ENCODE results near the gene ZNF683. TPM values are rescaled to one million over a fixed set of nuclear protein-coding genes. Genes with fewer than 3 reads are reported as not detected.

The ZNF683 gene
- total and polyA plus RNA-seq, 9 of the 15 experiments (the other 6 are each of a cell fraction or from before 2014, with no cell fraction given): not detected

Other genes starting within 250 kb of the ZNF683 start
Only the 7 nearest of the 15 such genes appear.
- gene SH3BGRL3, start 92.7 kb downstream of the ZNF683 start, total RNA-seq (2014; rRNA removed): 32.9 and 60.5 TPM in 2 replicates
- gene SH3BGRL3, start 92.7 kb downstream of the ZNF683 start, total RNA-seq (2014; rRNA removed; fragmentation: Illumina TruSeq; extraction: Trizol): 29.8 and 30.3 TPM in 2 replicates
- 54.2 and 55.0 TPM in 2 replicates for gene SH3BGRL3, start 92.7 kb downstream of the ZNF683 start, total RNA-seq (2015; rRNA removed; fragmentation: Illumina TruSeq; extraction: Trizol)
- 96.2 and 110 TPM in 2 replicates for gene SH3BGRL3, start 92.7 kb downstream of the ZNF683 start, total RNA-seq (2021)
- gene SH3BGRL3, start 92.7 kb downstream of the ZNF683 start, polyA plus RNA-seq (2011; rRNA removed): 50.3 and 83.3 TPM in 2 replicates
- 140 and 152 TPM in 2 replicates for gene SH3BGRL3, start 92.7 kb downstream of the ZNF683 start, polyA plus RNA-seq (2014; fragmentation: Illumina TruSeq; extraction: Trizol)
- gene SH3BGRL3, start 92.7 kb downstream of the ZNF683 start, polyA plus RNA-seq (2014; fragmentation: Nextera tagmentation; extraction: Ambion mirVana): 100 to 1,000 TPM; 106 to 137 TPM
- gene SH3BGRL3, start 92.7 kb downstream of the ZNF683 start, polyA plus RNA-seq (2014; rRNA removed): 31.1 and 33.8 TPM in 2 replicates
- gene UBXN11, start 66.1 kb downstream of the ZNF683 start, total RNA-seq (2014; rRNA removed): 11.3 and 11.5 TPM in 2 replicates
- gene UBXN11, start 66.1 kb downstream of the ZNF683 start, total RNA-seq (2014; rRNA removed; fragmentation: Illumina TruSeq; extraction: Trizol): 2.6 and 4.0 TPM in 2 replicates
- 8.1 and 8.2 TPM in 2 replicates for gene UBXN11, start 66.1 kb downstream of the ZNF683 start, total RNA-seq (2015; rRNA removed; fragmentation: Illumina TruSeq; extraction: Trizol)
- 20.2 and 24.9 TPM in 2 replicates for gene UBXN11, start 66.1 kb downstream of the ZNF683 start, total RNA-seq (2021)
- 17.5 and 20.9 TPM in 2 replicates for gene UBXN11, start 66.1 kb downstream of the ZNF683 start, polyA plus RNA-seq (2011; rRNA removed)
- 12.3 and 14.7 TPM in 2 replicates for gene UBXN11, start 66.1 kb downstream of the ZNF683 start, polyA plus RNA-seq (2014; fragmentation: Illumina TruSeq; extraction: Trizol)
- gene UBXN11, start 66.1 kb downstream of the ZNF683 start, polyA plus RNA-seq (2014; fragmentation: Nextera tagmentation; extraction: Ambion mirVana): 1 to 10 TPM in 1 of 2 experiments, under 1 TPM in 1; 0.48 to 2.1 TPM
- gene UBXN11, start 66.1 kb downstream of the ZNF683 start, polyA plus RNA-seq (2014; rRNA removed): 30.6 and 34.3 TPM in 2 replicates
- 34.9 and 43.3 TPM in 2 replicates for gene CD52, start 54.8 kb downstream of the ZNF683 start, total RNA-seq (2014; rRNA removed)
- 127 TPM in 2 replicates for gene CD52, start 54.8 kb downstream of the ZNF683 start, total RNA-seq (2014; rRNA removed; fragmentation: Illumina TruSeq; extraction: Trizol)
- 182 and 185 TPM in 2 replicates for gene CD52, start 54.8 kb downstream of the ZNF683 start, total RNA-seq (2015; rRNA removed; fragmentation: Illumina TruSeq; extraction: Trizol)
- gene CD52, start 54.8 kb downstream of the ZNF683 start, total RNA-seq (2021): 70.9 and 90.7 TPM in 2 replicates
- gene CD52, start 54.8 kb downstream of the ZNF683 start, polyA plus RNA-seq (2011; rRNA removed): 312 and 418 TPM in 2 replicates
- 147 and 173 TPM in 2 replicates for gene CD52, start 54.8 kb downstream of the ZNF683 start, polyA plus RNA-seq (2014; fragmentation: Illumina TruSeq; extraction: Trizol)
- 100 to 1,000 TPM; 355 to 488 TPM for gene CD52, start 54.8 kb downstream of the ZNF683 start, polyA plus RNA-seq (2014; fragmentation: Nextera tagmentation; extraction: Ambion mirVana)
- 152 and 198 TPM in 2 replicates for gene CD52, start 54.8 kb downstream of the ZNF683 start, polyA plus RNA-seq (2014; rRNA removed)
- gene CRYBG2, start 18.6 kb downstream of the ZNF683 start, total RNA-seq (2014; rRNA removed): 7.5 and 12.6 TPM in 2 replicates
- 1.3 and 2.1 TPM in 2 replicates for gene CRYBG2, start 18.6 kb downstream of the ZNF683 start, total RNA-seq (2014; rRNA removed; fragmentation: Illumina TruSeq; extraction: Trizol)
- gene CRYBG2, start 18.6 kb downstream of the ZNF683 start, total RNA-seq (2015; rRNA removed; fragmentation: Illumina TruSeq; extraction: Trizol): 1.9 and 2.5 TPM in 2 replicates
- gene CRYBG2, start 18.6 kb downstream of the ZNF683 start, total RNA-seq (2021): 8.5 and 8.8 TPM in 2 replicates
- gene CRYBG2, start 18.6 kb downstream of the ZNF683 start, polyA plus RNA-seq (2011; rRNA removed): 3.3 and 3.8 TPM in 2 replicates
- gene CRYBG2, start 18.6 kb downstream of the ZNF683 start, polyA plus RNA-seq (2014; fragmentation: Illumina TruSeq; extraction: Trizol): 3.7 and 5.1 TPM in 2 replicates
- 1 to 10 TPM in 1 of 2 experiments, under 1 TPM in 1; 0.39 to 2.4 TPM for gene CRYBG2, start 18.6 kb downstream of the ZNF683 start, polyA plus RNA-seq (2014; fragmentation: Nextera tagmentation; extraction: Ambion mirVana)
- gene CRYBG2, start 18.6 kb downstream of the ZNF683 start, polyA plus RNA-seq (2014; rRNA removed): 3.1 and 8.1 TPM in 2 replicates
- gene LIN28A, start 38.1 kb upstream of the ZNF683 start, total RNA-seq (2014; rRNA removed): 3.1 and 3.8 TPM in 2 replicates
- gene LIN28A, start 38.1 kb upstream of the ZNF683 start, total RNA-seq (2014; rRNA removed; fragmentation: Illumina TruSeq; extraction: Trizol): 4.3 and 4.5 TPM in 2 replicates
- 4.5 and 5.4 TPM in 2 replicates for gene LIN28A, start 38.1 kb upstream of the ZNF683 start, total RNA-seq (2015; rRNA removed; fragmentation: Illumina TruSeq; extraction: Trizol)
- gene LIN28A, start 38.1 kb upstream of the ZNF683 start, total RNA-seq (2021): 5.1 TPM in 2 replicates
- gene LIN28A, start 38.1 kb upstream of the ZNF683 start, polyA plus RNA-seq (2011; rRNA removed): 0.26 and 5.2 TPM in 2 replicates
- 3.5 and 3.9 TPM in 2 replicates for gene LIN28A, start 38.1 kb upstream of the ZNF683 start, polyA plus RNA-seq (2014; fragmentation: Illumina TruSeq; extraction: Trizol)
- gene LIN28A, start 38.1 kb upstream of the ZNF683 start, polyA plus RNA-seq (2014; fragmentation: Nextera tagmentation; extraction: Ambion mirVana): 1 to 10 TPM in 1 of 2 experiments, under 1 TPM in 1; 0.80 to 1.0 TPM
- 2.4 and 3.2 TPM in 2 replicates for gene LIN28A, start 38.1 kb upstream of the ZNF683 start, polyA plus RNA-seq (2014; rRNA removed)
- gene DHDDS, start 59.6 kb upstream of the ZNF683 start, total RNA-seq (2014; rRNA removed): 40.8 and 45.3 TPM in 2 replicates
- gene DHDDS, start 59.6 kb upstream of the ZNF683 start, total RNA-seq (2014; rRNA removed; fragmentation: Illumina TruSeq; extraction: Trizol): 49.6 and 51.4 TPM in 2 replicates
- 46.8 and 47.4 TPM in 2 replicates for gene DHDDS, start 59.6 kb upstream of the ZNF683 start, total RNA-seq (2015; rRNA removed; fragmentation: Illumina TruSeq; extraction: Trizol)
- 55.0 and 60.4 TPM in 2 replicates for gene DHDDS, start 59.6 kb upstream of the ZNF683 start, total RNA-seq (2021)
- gene DHDDS, start 59.6 kb upstream of the ZNF683 start, polyA plus RNA-seq (2011; rRNA removed): 34.8 and 39.8 TPM in 2 replicates
- 41.8 and 50.3 TPM in 2 replicates for gene DHDDS, start 59.6 kb upstream of the ZNF683 start, polyA plus RNA-seq (2014; fragmentation: Illumina TruSeq; extraction: Trizol)
- 10 to 100 TPM; 33.3 to 44.3 TPM for gene DHDDS, start 59.6 kb upstream of the ZNF683 start, polyA plus RNA-seq (2014; fragmentation: Nextera tagmentation; extraction: Ambion mirVana)
- 38.3 and 42.1 TPM in 2 replicates for gene DHDDS, start 59.6 kb upstream of the ZNF683 start, polyA plus RNA-seq (2014; rRNA removed)
- 965 and 1,011 TPM in 2 replicates for gene HMGN2, start 99.7 kb upstream of the ZNF683 start, total RNA-seq (2014; rRNA removed)
- gene HMGN2, start 99.7 kb upstream of the ZNF683 start, total RNA-seq (2014; rRNA removed; fragmentation: Illumina TruSeq; extraction: Trizol): 866 and 959 TPM in 2 replicates
- 983 and 1,131 TPM in 2 replicates for gene HMGN2, start 99.7 kb upstream of the ZNF683 start, total RNA-seq (2015; rRNA removed; fragmentation: Illumina TruSeq; extraction: Trizol)
- 972 and 1,007 TPM in 2 replicates for gene HMGN2, start 99.7 kb upstream of the ZNF683 start, total RNA-seq (2021)
- gene HMGN2, start 99.7 kb upstream of the ZNF683 start, polyA plus RNA-seq (2011; rRNA removed): 370 and 462 TPM in 2 replicates
- gene HMGN2, start 99.7 kb upstream of the ZNF683 start, polyA plus RNA-seq (2014; fragmentation: Illumina TruSeq; extraction: Trizol): 1,354 and 1,569 TPM in 2 replicates
- gene HMGN2, start 99.7 kb upstream of the ZNF683 start, polyA plus RNA-seq (2014; fragmentation: Nextera tagmentation; extraction: Ambion mirVana): 1,000 to 10,000 TPM in 1 of 2 experiments, 100 to 1,000 TPM in 1; 805 to 1,140 TPM
- gene HMGN2, start 99.7 kb upstream of the ZNF683 start, polyA plus RNA-seq (2014; rRNA removed): 577 and 603 TPM in 2 replicates